Ishikawa (cell line): ENCODE measurements around the gene BEND6.

Experiments used
- CEBPB ChIP-seq: IDR thresholded peaks from 2 replicates; pipeline ENCODE4 v1.6.1; 2012
- CREB1 ChIP-seq: IDR thresholded peaks from 2 replicates; pipeline ENCODE4 v1.6.1; 2012; ENCODE audit warnings: low read depth
- EGR1 ChIP-seq: IDR thresholded peaks from 2 replicates; pipeline ENCODE4 v1.6.1; 2012
- EP300 ChIP-seq: IDR thresholded peaks from 2 replicates; pipeline ENCODE4 v1.6.1; 2012; ENCODE audit warnings: borderline replicate concordance
- FOXM1 ChIP-seq: IDR thresholded peaks from 2 replicates; pipeline ENCODE4 v1.6.1; 2012; ENCODE audit warnings: low read depth, borderline replicate concordance
- MAX ChIP-seq: IDR thresholded peaks from 2 replicates; pipeline ENCODE4 v1.6.1; 2012
- NFIC ChIP-seq: IDR thresholded peaks from 2 replicates; pipeline ENCODE4 v1.6.1; 2012
- RAD21 ChIP-seq: IDR thresholded peaks from 2 replicates; pipeline ENCODE4 v1.6.1; 2012; ENCODE audit warnings: low read depth
- REST ChIP-seq: IDR thresholded peaks from 2 replicates; pipeline ENCODE4 v1.6.1; 2012; ENCODE audit warnings: low read depth, mild to moderate bottlenecking
- TAF1 ChIP-seq: IDR thresholded peaks from 2 replicates; pipeline ENCODE4 v1.6.1; 2012; ENCODE audit warnings: low read depth, mild to moderate bottlenecking
- TCF12 ChIP-seq: IDR thresholded peaks from 2 replicates; pipeline ENCODE4 v1.6.1; 2012; ENCODE audit warnings: low read depth
- TEAD4 ChIP-seq: IDR thresholded peaks from 2 replicates; pipeline ENCODE4 v1.6.1; 2012
- USF1 ChIP-seq: IDR thresholded peaks from 2 replicates; pipeline ENCODE4 v1.6.1; 2012
- YY1 ChIP-seq: IDR thresholded peaks from 2 replicates; pipeline ENCODE4 v1.6.1; 2012; ENCODE audit warnings: low read depth
- ZBTB7A ChIP-seq: IDR thresholded peaks from 2 replicates; pipeline ENCODE4 v1.6.1; 2012; ENCODE audit warnings: low read depth

Gene BEND6

GRCh38 chr6:56914798-56915658 is 39.9 kb upstream of the BEND6 start:
- TF ChIP-seq YY1, result no peak
- no peak for TF ChIP-seq ZBTB7A
- TF ChIP-seq EP300, result no peak

GRCh38 chr6:56915832-56916231 is 39.1 kb upstream of the BEND6 start:
- no peak for TF ChIP-seq YY1
- no peak for TF ChIP-seq USF1
- TF ChIP-seq TEAD4, result no peak

GRCh38 chr6:56916849-56917551 is 37.9 kb upstream of the BEND6 start:
- TF ChIP-seq CREB1 (no peak), TAF1 (no peak), REST (no peak), EP300 (no peak), TEAD4 (no peak), FOXM1 (no peak), RAD21 (no peak), CEBPB (no peak)

- TF ChIP-seq FOXM1 (no peak), TEAD4 (no peak)
Observed at GRCh38 chr6:56922645-56923044, 32.3 kb upstream of the BEND6 start.

GRCh38 chr6:56923565-56923964 is 31.3 kb upstream of the BEND6 start:
- TF ChIP-seq TEAD4, result no peak
- no peak for TF ChIP-seq YY1
- TF ChIP-seq USF1, result no peak
- no peak for TF ChIP-seq RAD21
- TF ChIP-seq CEBPB, result no peak
- TF ChIP-seq FOXM1, result no peak
- TF ChIP-seq ZBTB7A, result no peak
- no peak for TF ChIP-seq MAX
- TF ChIP-seq TAF1, result no peak
- no peak for TF ChIP-seq NFIC
- no peak for TF ChIP-seq TCF12
- TF ChIP-seq EGR1, result no peak
- no peak for TF ChIP-seq CREB1
- TF ChIP-seq EP300, result no peak
- TF ChIP-seq REST, result no peak

GRCh38 chr6:56927538-56928453 is 27.1 kb upstream of the BEND6 start:
- TF ChIP-seq YY1, result no peak
- TF ChIP-seq EP300, result no peak
- TF ChIP-seq EGR1, result no peak
- TF ChIP-seq MAX, result no peak
- no peak for TF ChIP-seq TAF1
- TF ChIP-seq USF1, result no peak
- TF ChIP-seq TCF12, result no peak
- no peak for TF ChIP-seq NFIC
- no peak for TF ChIP-seq CREB1
- TF ChIP-seq RAD21, result no peak
